Sigmoid colon (tissue), 4 donors: Measurements from ENCODE around the gene GDF7.

Experiments
- EP300 ChIP-seq, 4 donors: sonication (generic); formaldehyde crosslinking; IDR thresholded peaks; one replicate each; pipeline ENCODE4 v1.6.1; 2017; ENCODE audit warnings: antibody characterized with exemption in 4 of 4
- POLR2A ChIP-seq, 2 donors: fragments of 450-650 bp; IDR thresholded peaks; one replicate each; pipeline ENCODE4 v1.6.1; 2016; ENCODE audit warnings: antibody characterized with exemption in 2 of 2, mild to moderate bottlenecking in 2 of 2, moderate library complexity in 2 of 2

GRCh38 chr2:20707601-20708000, 40.7 kb downstream of the GDF7 start:
- TF ChIP-seq POLR2A (IDR thresholded peaks at IDR 0.05) = no peak
- no peak for TF ChIP-seq EP300 (IDR thresholded peaks at IDR 0.05)
